GM19463 (cell line): ENCODE measurements around the gene TLE5.
"Not testable (repeated sequence)": the region's sequence is repeated elsewhere in the genome, so short reads cannot be mapped to it uniquely, and the experiment has no call there.

Source experiments
- ATAC-seq: cut with Tn5 transposase; IDR thresholded peaks from one replicate; pipeline ENCODE4 v1.9.1; 2021; ENCODE audit warnings: mild to moderate bottlenecking, moderate library complexity; ENCODE audit not compliant: unreplicated experiment

Gene TLE5

GRCh38 chr19:3096267-3096901, 34.1 kb upstream of the TLE5 start:
- no peak for ATAC-seq

- ATAC-seq = no peak
These were observed 33.3 kb upstream of the TLE5 start for GRCh38 chr19:3095441-3096191.

DNA sequence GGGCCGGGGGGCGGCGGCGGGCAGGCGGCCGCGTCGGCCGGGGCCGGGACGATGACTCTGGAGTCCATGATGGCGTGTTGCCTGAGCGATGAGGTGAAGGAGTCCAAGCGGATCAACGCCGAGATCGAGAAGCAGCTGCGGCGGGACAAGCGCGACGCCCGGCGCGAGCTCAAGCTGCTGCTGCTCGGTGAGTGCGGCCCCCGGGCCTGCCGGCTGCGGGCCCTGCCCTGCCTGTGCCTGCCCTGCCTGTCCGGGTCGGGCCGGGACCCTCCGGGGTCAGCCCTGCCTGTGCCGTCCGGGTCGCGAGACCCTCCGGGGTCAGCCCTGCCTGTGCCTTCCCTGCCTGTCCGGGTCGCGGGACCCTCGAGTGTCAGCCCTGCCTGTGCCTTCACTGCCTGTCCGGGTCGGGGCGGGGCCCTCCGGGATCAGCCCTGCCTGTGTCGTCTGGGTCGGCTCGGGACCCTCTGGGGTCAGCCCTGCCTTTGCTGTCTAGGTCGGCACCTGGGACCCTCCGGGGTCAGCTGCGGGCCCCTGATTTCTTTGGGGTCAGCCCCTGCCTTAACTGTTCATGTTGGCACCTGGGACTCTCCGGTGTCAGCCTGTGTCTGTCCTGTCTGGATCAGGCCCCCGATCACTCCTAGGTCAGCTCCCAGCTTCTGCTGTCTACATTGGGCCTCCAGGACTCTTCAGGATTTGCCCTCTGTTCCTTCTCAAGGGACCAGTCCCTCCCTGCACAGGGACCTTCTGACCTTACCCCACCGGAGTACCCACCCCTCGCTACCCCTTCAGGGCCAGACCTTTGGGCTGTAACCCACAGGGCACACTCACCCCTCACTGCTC, 32.5 kb upstream of the TLE5 start:
- no peak for ATAC-seq

DNA sequence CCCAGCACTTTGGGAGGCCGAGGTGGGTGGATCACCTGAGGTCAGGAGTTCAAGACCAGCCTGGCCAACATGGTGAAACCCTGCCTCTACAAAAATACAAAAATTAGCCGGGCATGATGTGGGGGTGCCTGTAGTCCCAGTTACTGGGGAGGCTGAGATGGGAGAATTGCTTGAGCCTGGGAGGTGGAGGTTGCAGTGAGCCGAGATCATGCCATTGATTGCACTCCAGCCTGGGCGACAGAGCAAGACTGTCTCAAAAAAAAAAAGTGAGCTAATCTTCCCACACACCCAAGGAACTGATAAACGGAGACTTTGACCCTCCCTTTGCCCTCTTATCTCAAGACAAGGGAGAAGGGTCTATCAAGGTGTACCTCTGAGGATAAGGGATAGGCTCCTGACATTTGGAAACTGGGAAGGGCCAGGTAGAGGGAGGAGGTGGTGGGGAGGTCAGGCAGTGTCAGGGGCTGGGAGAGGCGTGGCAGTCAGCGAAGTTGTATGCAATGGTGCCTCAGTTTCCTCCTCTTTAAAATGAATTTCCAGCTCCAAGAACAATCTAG, 27.1 kb upstream of the TLE5 start:
- ATAC-seq = not testable (repeated sequence)

DNA sequence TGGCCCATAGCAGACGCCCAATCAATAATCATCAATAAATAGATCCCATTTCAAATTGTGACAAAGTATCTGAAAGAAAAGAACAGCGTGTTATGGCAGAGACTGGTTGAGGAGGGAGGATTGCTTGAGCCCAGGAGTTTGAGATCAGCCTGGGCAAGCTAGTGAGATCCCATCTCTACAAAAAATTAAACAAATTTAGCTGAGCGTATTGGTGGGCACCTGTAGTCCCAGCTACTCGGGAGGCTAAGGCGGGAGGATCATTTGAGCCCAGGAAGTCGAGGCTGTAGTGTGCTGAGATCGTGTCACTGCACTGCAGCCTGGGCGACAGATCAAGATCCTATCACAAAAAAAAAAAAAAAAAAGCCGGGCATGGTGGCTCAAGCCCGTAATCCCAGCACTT, 25.5 kb upstream of the TLE5 start:
- ATAC-seq = no peak

DNA sequence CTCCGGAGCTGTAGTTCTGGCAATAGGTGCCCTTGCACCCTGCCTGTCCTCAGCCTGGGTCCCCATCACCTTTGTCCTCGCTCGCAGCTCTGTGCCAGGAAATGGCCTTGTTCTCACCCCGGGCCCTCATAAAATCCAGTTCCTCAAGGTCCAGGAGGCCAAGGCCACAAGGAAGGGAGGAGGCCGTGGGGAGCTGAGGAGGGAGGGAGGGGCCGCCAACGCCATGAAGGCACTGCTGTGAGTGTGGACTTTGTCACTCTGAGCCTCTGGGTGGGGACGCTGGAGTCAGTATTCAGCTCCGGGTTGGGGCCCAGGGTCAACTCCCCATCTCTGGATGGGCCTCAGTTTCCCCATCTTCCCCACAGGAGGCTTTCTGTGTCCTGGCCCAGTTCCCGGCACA, 22.6 kb upstream of the TLE5 start:
- no peak for ATAC-seq

DNA sequence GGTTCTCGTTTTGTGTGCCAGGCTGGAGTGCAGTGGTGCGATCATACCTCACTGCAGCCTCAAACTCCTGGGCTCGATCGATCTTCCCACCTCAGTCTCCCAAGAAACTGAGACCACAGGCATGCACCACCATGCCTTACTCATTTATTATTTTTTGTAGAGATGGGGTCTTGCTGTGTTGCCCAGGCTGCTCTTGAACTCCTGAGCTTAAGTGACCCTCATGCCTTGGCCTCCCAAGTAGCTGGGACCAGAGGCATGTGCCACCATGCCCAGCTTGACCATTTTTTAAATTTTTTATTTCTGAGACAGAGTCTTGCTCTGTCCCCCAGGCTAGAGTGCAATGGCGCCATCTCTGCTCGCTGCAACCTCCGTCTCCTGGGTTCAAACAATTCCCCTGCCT, 21.7 kb upstream of the TLE5 start:
- no peak for ATAC-seq

DNA sequence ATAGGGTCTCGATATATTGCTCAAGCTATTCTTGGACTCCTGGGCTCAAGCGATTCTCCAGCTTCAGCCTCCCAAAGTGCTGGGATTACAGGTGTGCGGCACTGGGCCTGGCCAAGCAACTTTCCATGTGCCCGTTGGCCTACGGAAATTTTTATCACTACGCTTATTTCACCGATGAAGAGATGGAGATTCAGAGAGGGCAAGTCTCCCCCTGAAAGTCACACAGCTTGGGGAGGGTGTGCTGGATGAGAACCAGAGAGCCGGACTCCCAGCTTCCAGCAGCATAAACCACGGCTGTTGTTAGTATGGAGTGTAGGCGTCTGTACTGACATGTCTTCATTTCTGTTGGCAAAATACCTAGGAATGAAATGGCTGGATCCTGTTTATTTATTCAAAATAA, 20.0 kb upstream of the TLE5 start:
- ATAC-seq = no peak

- no peak for ATAC-seq
These were observed 18.0 kb upstream of the TLE5 start for GRCh38 chr19:3080286-3080685.

GRCh38 chr19:3079578-3079977, 17.3 kb upstream of the TLE5 start:
- ATAC-seq = no peak

- ATAC-seq = no peak
These were observed 13.5 kb upstream of the TLE5 start for GRCh38 chr19:3075605-3076431.

- ATAC-seq = no peak
These were observed 11.8 kb upstream of the TLE5 start for GRCh38 chr19:3073931-3074595.

- no peak for ATAC-seq
These were observed 10.9 kb upstream of the TLE5 start for GRCh38 chr19:3073159-3073563.

DNA sequence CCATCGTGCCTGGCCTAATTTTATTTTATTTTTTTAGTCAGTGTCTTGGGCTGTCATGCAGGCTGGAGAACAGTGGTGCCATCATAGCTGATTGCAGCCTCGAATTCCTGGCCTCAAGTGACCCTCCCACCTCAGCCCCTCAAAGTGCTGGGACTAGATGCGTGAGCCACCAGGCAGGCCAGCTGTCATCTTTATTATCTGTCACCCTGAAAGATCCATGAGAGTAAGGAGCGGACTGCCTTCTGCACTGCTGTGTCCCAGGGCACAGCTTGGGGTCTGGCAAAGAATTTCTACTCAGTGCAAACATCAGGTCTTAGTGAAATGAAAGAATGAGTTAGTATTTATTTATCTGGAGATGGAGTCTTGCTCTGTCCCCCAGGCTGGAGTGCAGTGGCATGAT, 9.5 kb upstream of the TLE5 start:
- ATAC-seq = no peak

- no peak for ATAC-seq
These were observed 5.8 kb upstream of the TLE5 start for GRCh38 chr19:3068071-3068470.

DNA sequence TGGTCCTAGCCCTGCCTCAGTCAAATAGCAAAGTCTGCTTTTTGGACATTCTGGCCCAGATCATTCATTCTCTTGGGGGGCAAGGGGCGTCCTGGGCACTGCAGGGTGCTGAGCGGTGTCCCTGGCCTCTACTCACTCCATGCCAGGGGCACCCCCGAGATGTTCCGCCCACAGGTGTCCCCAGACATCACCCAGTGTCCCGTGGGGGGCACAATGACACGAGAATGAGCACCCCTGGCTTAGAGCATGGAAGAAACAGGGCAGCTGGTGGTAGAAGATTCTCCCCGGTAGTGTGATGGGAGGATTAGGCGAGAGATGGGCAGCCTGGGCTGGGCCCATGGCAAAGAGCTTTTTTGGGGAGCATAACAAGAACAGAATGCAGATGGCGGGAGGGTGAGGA, 5.3 kb upstream of the TLE5 start:
- no peak for ATAC-seq

GRCh38 chr19:3066482-3067049, 4.3 kb upstream of the TLE5 start:
- no peak for ATAC-seq

DNA sequence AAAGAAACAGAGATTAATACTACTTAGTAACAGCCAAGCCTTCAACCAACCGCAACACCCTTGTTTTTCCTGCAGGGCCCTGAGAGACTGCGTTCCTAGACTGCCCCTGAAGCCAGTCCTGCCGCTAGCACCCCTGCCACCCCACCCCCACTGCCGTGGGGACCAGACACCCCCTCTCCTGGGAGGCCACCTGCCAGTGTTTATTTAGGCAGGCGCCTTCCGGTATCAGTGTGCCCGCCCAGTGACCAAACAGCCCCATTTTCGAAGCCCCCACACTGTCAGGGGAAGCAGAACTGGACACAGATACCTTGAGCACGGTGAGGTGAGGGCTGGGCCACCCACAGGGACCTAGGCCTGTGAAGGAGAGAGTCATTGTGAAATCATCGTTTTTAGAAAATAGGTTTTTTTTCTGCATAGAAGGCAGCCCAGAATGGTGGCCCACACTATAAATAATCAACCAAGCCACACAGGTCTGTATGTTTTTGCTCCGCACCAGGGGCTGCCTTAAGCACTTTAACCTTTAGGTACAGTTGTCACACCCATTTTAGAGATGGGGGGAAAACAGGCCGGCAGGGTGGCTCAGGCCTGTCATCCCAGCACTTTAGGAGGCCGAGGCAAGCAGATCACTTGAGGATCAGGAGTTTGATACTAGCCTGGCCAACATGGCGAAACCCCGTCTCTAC, 3.5 kb upstream of the TLE5 start:
- ATAC-seq = peak; percentile 63

GRCh38 chr19:3064011-3064330, 1.7 kb upstream of the TLE5 start:
- no peak for ATAC-seq
